Peyer's patch (tissue), 4 donors: ENCODE data around the gene CENPC. TPM values are rescaled to one million over a fixed set of nuclear protein-coding genes. Genes with fewer than 3 reads are reported as not detected.

ENCODE experiments used
- DNase-seq, 3 donors: peaks; one replicate each; pipeline ENCODE4 v3.0.0-alpha.2; 2017 to 2019
- H3K27ac ChIP-seq, 4 donors: fragments of 200-600 bp; sonication (generic); one replicate each; pipeline ENCODE4 v1.5.1; 2016 to 2019
- H3K27me3 ChIP-seq, 2 donors: fragments of 200-600 bp; sonication (generic); one replicate each; pipeline ENCODE4 v1.5.1; 2019
- H3K36me3 ChIP-seq, 3 donors: fragments of 200-600 bp; sonication (generic); one replicate each; pipeline ENCODE4 v1.5.1; 2016 to 2019
- H3K4me1 ChIP-seq, 4 donors: fragments of 200-600 bp; sonication (generic); one replicate each; pipeline ENCODE4 v1.5.1; 2016 to 2019
- H3K4me3 ChIP-seq, 4 donors: fragments of 200-600 bp; sonication (generic); 1 replicate in 3 of 4; 2 replicates in 1 of 4; pipeline ENCODE4 v1.5.1; 2016 to 2019; ENCODE audit warnings: mild to moderate bottlenecking in 1 of 4
- H3K9me3 ChIP-seq, 4 donors: fragments of 200-600 bp; sonication (generic); one replicate each; pipeline ENCODE4 v1.5.1; 2016 to 2019; ENCODE audit warnings: mild to moderate bottlenecking in 1 of 4
- CTCF ChIP-seq, 6 experiments: fragments of 450-650 bp in 4 of 6; fragments of 200-600 bp in 2 of 6; sonication (generic) in 1 of 6; IDR thresholded peaks; one replicate each; pipeline ENCODE4 v1.5.1; 2017 to 2019; ENCODE audit warnings: antibody characterized with exemption in 6 of 6, mild to moderate bottlenecking in 3 of 6, moderate library complexity in 1 of 6
- POLR2A ChIP-seq, 2 donors: fragments of 450-650 bp; IDR thresholded peaks; one replicate each; pipeline ENCODE4 v1.5.1; 2017; ENCODE audit warnings: antibody characterized with exemption in 2 of 2, mild to moderate bottlenecking in 2 of 2, moderate library complexity in 2 of 2
- total RNA-seq, 4 donors: library from RNA; depleted of rRNA; stranded (reverse); fragments of >200 nt; gene quantifications; one replicate each; pipeline ENCODE4 v1.1.0, GENCODE V29; 2016

The CENPC gene
- total RNA-seq, 4 donors from 2014 or later: 26.3 to 99.0 (median 40.0) TPM

- Histone ChIP-seq H3K27me3 (no peaks in the 10 kb centered on the region), H3K27ac (no peak overlapping the region), H3K36me3 (peaks cover 0 to 43% (median 0%) of the 10 kb centered on the region in 3 donors), H3K4me1 (no peaks in the 10 kb centered on the region), H3K4me3 (no peak overlapping the region), H3K9me3 (no peaks in the 10 kb centered on the region)
- DNase-seq: no peak
- TF ChIP-seq POLR2A (IDR thresholded peaks at IDR 0.05) (no peak), CTCF (IDR thresholded peaks at IDR 0.05) (no peak)
Observed at GRCh38 chr4:67483868-67484602, 61.3 kb downstream of the CENPC start.

- Histone ChIP-seq H3K27me3 (no peaks in the 10 kb centered on the region), H3K36me3 (peaks cover 0 to 38% (median 0%) of the 10 kb centered on the region in 3 donors), H3K4me3 (no peak overlapping the region), H3K4me1 (no peaks in the 10 kb centered on the region), H3K27ac (no peak overlapping the region), H3K9me3 (no peaks in the 10 kb centered on the region)
- TF ChIP-seq POLR2A (IDR thresholded peaks at IDR 0.05) (no peak), CTCF (IDR thresholded peaks at IDR 0.05) (no peak)
- no peak for DNase-seq
Observed at GRCh38 chr4:67480810-67481209, 64.5 kb downstream of the CENPC start.

- no peak overlapping the region for H3K4me3 ChIP-seq
Observed at GRCh38 chr4:67475155-67475554, 70.1 kb downstream of the CENPC start.

GRCh38 chr4:67470871-67471270 lies 74.4 kb downstream of the CENPC start:
- Histone ChIP-seq H3K4me3 (no peak overlapping the region), H3K27ac (no peak overlapping the region), H3K36me3 (peaks cover 0 to 52% (median 0%) of the 10 kb centered on the region in 3 donors), H3K4me1 (no peaks in the 10 kb centered on the region), H3K27me3 (no peaks in the 10 kb centered on the region), H3K9me3 (no peaks in the 10 kb centered on the region)
- TF ChIP-seq POLR2A (IDR thresholded peaks at IDR 0.05) (no peak), CTCF (IDR thresholded peaks at IDR 0.05) (no peak)
- DNase-seq: no peak

More at GRCh38 chr4:67475155-67475554, 70.1 kb downstream of the CENPC start:
- no peak overlapping the region for H3K27ac ChIP-seq
- TF ChIP-seq POLR2A (IDR thresholded peaks at IDR 0.05) (no peak), CTCF (IDR thresholded peaks at IDR 0.05) (no peak)
- no peak for DNase-seq
- H3K36me3 ChIP-seq: peaks cover 0 to 64% (median 0%) of the 10 kb centered on the region in 3 donors
- H3K4me1 ChIP-seq: no peaks in the 10 kb centered on the region
- H3K27me3 ChIP-seq: no peaks in the 10 kb centered on the region
- H3K9me3 ChIP-seq: no peaks in the 10 kb centered on the region

GRCh38 chr4:67468830-67469229 lies 76.5 kb downstream of the CENPC start:
- TF ChIP-seq POLR2A (IDR thresholded peaks at IDR 0.05) (no peak), CTCF (IDR thresholded peaks at IDR 0.05) (no peak)
- Histone ChIP-seq H3K27ac (no peak overlapping the region), H3K36me3 (peaks cover 0 to 31% (median 0%) of the 10 kb centered on the region in 3 donors), H3K9me3 (no peaks in the 10 kb centered on the region), H3K4me1 (no peaks in the 10 kb centered on the region), H3K4me3 (no peak overlapping the region), H3K27me3 (no peaks in the 10 kb centered on the region)
- no peak for DNase-seq
